Type B pancreatic cell (in vitro differentiated cells): ENCODE results near the gene CUX1. TPM values are rescaled to one million over a fixed set of nuclear protein-coding genes. Genes with fewer than 3 reads are reported as not detected.

Experiments
- DNase-seq: peaks from one replicate; pipeline ENCODE4 v3.0.0; 2021; ENCODE audit warnings: mixed read lengths; ENCODE audit not compliant: unreplicated experiment; ENCODE audit errors: extremely low spot score
- H3K27ac Mint-ChIP-seq: 2 replicates; pipeline ENCODE4 v1.8.0; 2021; ENCODE audit warnings: mild to moderate bottlenecking, mixed read lengths
- H3K27me3 Mint-ChIP-seq: 2 replicates; pipeline ENCODE4 v1.8.0; 2021; ENCODE audit warnings: mixed read lengths
- H3K36me3 Mint-ChIP-seq: 2 replicates; pipeline ENCODE4 v1.8.0; 2021; ENCODE audit warnings: mixed read lengths
- H3K4me1 Mint-ChIP-seq: one replicate; pipeline ENCODE4 v1.8.0; 2021; ENCODE audit warnings: mixed read lengths; ENCODE audit not compliant: unreplicated experiment
- H3K4me3 Mint-ChIP-seq: 2 replicates; pipeline ENCODE4 v1.8.0; 2021; ENCODE audit warnings: mild to moderate bottlenecking, mixed read lengths
- H3K9me3 Mint-ChIP-seq: 2 replicates; pipeline ENCODE4 v1.8.0; 2021; ENCODE audit warnings: mixed read lengths
- CTCF ChIP-seq: fragments of 200-600 bp; sonication (generic); conservative IDR thresholded peaks from 2 replicates; pipeline ENCODE4 v1.5.0; 2021; ENCODE audit warnings: antibody characterized with exemption, mild to moderate bottlenecking
- total RNA-seq: library from RNA; stranded (reverse); gene quantifications from 2 replicates; pipeline ENCODE4 v1.2.1, GENCODE V29; 2021; ENCODE audit warnings: low replicate concordance

Gene CUX1
- total RNA-seq, 1 donor from 2014 or later, result 76.4 TPM

- peak overlapping the region; percentile 5 for H3K27ac Mint-ChIP-seq
- no peaks in the 10 kb centered on the region for H3K9me3 Mint-ChIP-seq
- no peaks in the 10 kb centered on the region for H3K27me3 Mint-ChIP-seq
- peaks cover 16% of the 10 kb centered on the region for H3K4me1 Mint-ChIP-seq
- no peak overlapping the region for H3K4me3 Mint-ChIP-seq
- H3K36me3 Mint-ChIP-seq, result no peaks in the 10 kb centered on the region
- TF ChIP-seq CTCF, result no peak
- no peak for DNase-seq
Observed at GRCh38 chr7:101996131-101996691, 178.8 kb downstream of the CUX1 start.

- DNase-seq, result no peak
- no peak for TF ChIP-seq CTCF
- Mint-ChIP-seq H3K4me3 (no peak overlapping the region), H3K27ac (peak overlapping the region; percentile 5), H3K27me3 (no peaks in the 10 kb centered on the region), H3K9me3 (no peaks in the 10 kb centered on the region), H3K36me3 (no peaks in the 10 kb centered on the region), H3K4me1 (peaks cover 16% of the 10 kb centered on the region)
Observed at GRCh38 chr7:101996876-101997275, 179.4 kb downstream of the CUX1 start.

- no peak for DNase-seq
- H3K4me1 Mint-ChIP-seq, result peaks cover 17% of the 10 kb centered on the region
- H3K36me3 Mint-ChIP-seq, result no peaks in the 10 kb centered on the region
- no peak overlapping the region for H3K4me3 Mint-ChIP-seq
- H3K9me3 Mint-ChIP-seq, result no peaks in the 10 kb centered on the region
- no peak for TF ChIP-seq CTCF
- no peak overlapping the region for H3K27ac Mint-ChIP-seq
- H3K27me3 Mint-ChIP-seq, result no peaks in the 10 kb centered on the region
Observed at GRCh38 chr7:101998029-101998905, 180.8 kb downstream of the CUX1 start.

- no peaks in the 10 kb centered on the region for H3K27me3 Mint-ChIP-seq
- no peak overlapping the region for H3K27ac Mint-ChIP-seq
- DNase-seq, result no peak
- TF ChIP-seq CTCF, result no peak
- H3K4me1 Mint-ChIP-seq, result peaks cover 21% of the 10 kb centered on the region
- H3K36me3 Mint-ChIP-seq, result no peaks in the 10 kb centered on the region
- H3K9me3 Mint-ChIP-seq, result no peaks in the 10 kb centered on the region
- no peak overlapping the region for H3K4me3 Mint-ChIP-seq
Observed at GRCh38 chr7:101998906-101999240, 181.4 kb downstream of the CUX1 start.

- no peak overlapping the region for H3K4me3 Mint-ChIP-seq
- no peaks in the 10 kb centered on the region for H3K9me3 Mint-ChIP-seq
- H3K27me3 Mint-ChIP-seq, result no peaks in the 10 kb centered on the region
Observed at GRCh38 chr7:101999393-101999792, 182.0 kb downstream of the CUX1 start.

More at GRCh38 chr7:101999393-101999792, 182.0 kb downstream of the CUX1 start:
- Mint-ChIP-seq H3K4me1 (peaks cover 21% of the 10 kb centered on the region), H3K36me3 (peaks cover under 1% of the 10 kb centered on the region), H3K27ac (no peak overlapping the region)
- TF ChIP-seq CTCF, result no peak
- no peak for DNase-seq
